Osteocyte (in vitro differentiated cells): Measurements from ENCODE around the gene EPS15. TPM values are rescaled to one million over a fixed set of nuclear protein-coding genes. Genes with fewer than 3 reads are reported as not detected.
A peak's percentile ranks its signal among the peaks of the same experiment; 100 is the strongest.

Source experiments
- DNase-seq: peaks from one replicate; pipeline ENCODE4 v3.0.0; 2021; ENCODE audit warnings: mixed read lengths; ENCODE audit not compliant: unreplicated experiment; ENCODE audit errors: extremely low spot score
- H3K27ac Mint-ChIP-seq: one replicate; pipeline ENCODE4 v1.8.0; 2021; ENCODE audit warnings: mild to moderate bottlenecking, mixed read lengths; ENCODE audit not compliant: unreplicated experiment
- H3K27me3 Mint-ChIP-seq: one replicate; pipeline ENCODE4 v1.8.0; 2021; ENCODE audit warnings: mixed read lengths; ENCODE audit not compliant: unreplicated experiment
- H3K36me3 Mint-ChIP-seq: one replicate; pipeline ENCODE4 v1.8.0; 2021; ENCODE audit warnings: mixed read lengths; ENCODE audit not compliant: unreplicated experiment
- H3K4me1 Mint-ChIP-seq: one replicate; pipeline ENCODE4 v1.8.0; 2021; ENCODE audit warnings: mixed read lengths; ENCODE audit not compliant: unreplicated experiment
- H3K4me3 Mint-ChIP-seq: one replicate; pipeline ENCODE4 v1.8.0; 2021; ENCODE audit warnings: mild to moderate bottlenecking, moderate library complexity, mixed read lengths; ENCODE audit not compliant: unreplicated experiment
- H3K9me3 Mint-ChIP-seq: one replicate; pipeline ENCODE4 v1.8.0; 2021; ENCODE audit warnings: mixed read lengths; ENCODE audit not compliant: unreplicated experiment
- total RNA-seq: library from RNA; stranded (reverse); gene quantifications from 2 replicates; pipeline ENCODE4 v1.2.1, GENCODE V29; 2021
- TF ChIP-seq, protein P1 (sequence below): fragments of 200-600 bp; sonication (generic); IDR thresholded peaks from 2 replicates; pipeline ENCODE4 v1.5.0; 2021; ENCODE audit warnings: antibody characterized with exemption, mild to moderate bottlenecking, moderate library complexity

EPS15 gene
- total RNA-seq, 1 donor from 2014 or later, result 62.4 TPM

DNA sequence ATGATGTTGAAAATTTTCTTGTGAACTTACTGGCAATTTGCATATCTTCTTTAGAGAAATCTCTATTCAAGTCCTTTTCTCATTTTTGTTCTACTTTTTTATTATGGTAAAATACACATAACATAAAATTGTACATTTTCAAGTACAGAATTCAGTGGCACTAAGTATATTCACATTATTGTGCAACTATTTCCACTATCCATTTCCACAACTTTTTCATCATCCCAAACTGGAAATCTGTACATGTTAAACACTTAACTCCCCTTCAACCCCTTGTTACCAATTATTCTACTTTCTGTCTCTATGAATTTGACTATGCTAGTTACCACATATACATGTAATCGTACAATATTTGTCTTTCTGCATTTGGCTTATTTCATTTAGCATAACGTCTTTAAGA lies 19.4 kb downstream of the EPS15 start:
- peaks cover 6% of the 10 kb centered on the region for H3K4me1 Mint-ChIP-seq
- H3K27ac Mint-ChIP-seq, result no peak overlapping the region
- H3K9me3 Mint-ChIP-seq, result no peaks in the 10 kb centered on the region
- TF ChIP-seq, protein P1, sequence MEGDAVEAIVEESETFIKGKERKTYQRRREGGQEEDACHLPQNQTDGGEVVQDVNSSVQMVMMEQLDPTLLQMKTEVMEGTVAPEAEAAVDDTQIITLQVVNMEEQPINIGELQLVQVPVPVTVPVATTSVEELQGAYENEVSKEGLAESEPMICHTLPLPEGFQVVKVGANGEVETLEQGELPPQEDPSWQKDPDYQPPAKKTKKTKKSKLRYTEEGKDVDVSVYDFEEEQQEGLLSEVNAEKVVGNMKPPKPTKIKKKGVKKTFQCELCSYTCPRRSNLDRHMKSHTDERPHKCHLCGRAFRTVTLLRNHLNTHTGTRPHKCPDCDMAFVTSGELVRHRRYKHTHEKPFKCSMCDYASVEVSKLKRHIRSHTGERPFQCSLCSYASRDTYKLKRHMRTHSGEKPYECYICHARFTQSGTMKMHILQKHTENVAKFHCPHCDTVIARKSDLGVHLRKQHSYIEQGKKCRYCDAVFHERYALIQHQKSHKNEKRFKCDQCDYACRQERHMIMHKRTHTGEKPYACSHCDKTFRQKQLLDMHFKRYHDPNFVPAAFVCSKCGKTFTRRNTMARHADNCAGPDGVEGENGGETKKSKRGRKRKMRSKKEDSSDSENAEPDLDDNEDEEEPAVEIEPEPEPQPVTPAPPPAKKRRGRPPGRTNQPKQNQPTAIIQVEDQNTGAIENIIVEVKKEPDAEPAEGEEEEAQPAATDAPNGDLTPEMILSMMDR, result no peak
- peaks cover 26% of the 10 kb centered on the region for H3K36me3 Mint-ChIP-seq
- H3K27me3 Mint-ChIP-seq, result no peaks in the 10 kb centered on the region
- H3K4me3 Mint-ChIP-seq, result no peak overlapping the region
- no peak for DNase-seq

DNA sequence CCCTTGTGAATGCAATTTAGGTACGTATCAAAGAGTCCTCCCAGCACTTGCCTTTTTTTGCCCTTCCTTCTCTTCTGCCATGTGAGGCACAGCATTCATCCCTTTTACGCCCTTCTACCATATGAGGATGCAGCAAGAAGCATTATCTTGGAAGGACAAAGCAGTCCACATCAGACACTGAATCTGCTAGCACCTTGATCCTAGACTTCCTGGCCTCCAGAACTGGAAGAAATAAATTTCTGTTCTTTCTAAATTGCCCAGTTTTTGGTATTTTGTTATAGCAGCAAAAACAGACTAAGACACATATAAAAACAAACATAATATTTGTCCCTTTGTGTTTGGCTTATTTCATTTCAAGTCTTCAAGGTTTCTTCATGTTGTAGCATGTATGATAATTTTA lies 20.1 kb downstream of the EPS15 start:
- Mint-ChIP-seq H3K36me3 (peaks cover 26% of the 10 kb centered on the region), H3K4me3 (no peak overlapping the region), H3K27ac (no peak overlapping the region), H3K9me3 (no peaks in the 10 kb centered on the region), H3K4me1 (peaks cover 9% of the 10 kb centered on the region), H3K27me3 (no peaks in the 10 kb centered on the region)
- TF ChIP-seq, protein P1, result no peak
- no peak for DNase-seq

DNA sequence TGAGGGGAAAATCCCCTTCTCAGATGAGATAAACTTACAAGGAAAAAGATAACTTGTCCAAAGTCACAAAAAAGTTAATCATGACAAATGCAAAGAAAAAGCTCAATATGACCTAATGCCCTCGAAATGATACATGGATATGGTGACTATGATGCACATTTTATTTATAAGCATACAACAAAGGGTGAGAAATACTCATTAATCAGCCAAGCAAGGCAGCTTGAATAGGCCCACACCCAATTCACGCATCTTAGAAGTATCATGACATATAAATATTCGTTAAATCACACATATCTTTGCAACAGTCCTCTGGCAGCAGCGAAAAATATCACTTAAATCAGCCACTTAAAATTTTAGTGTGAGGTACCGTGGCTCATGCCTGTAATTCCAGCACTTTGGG lies 21.7 kb downstream of the EPS15 start:
- no peaks in the 10 kb centered on the region for H3K9me3 Mint-ChIP-seq
- no peak overlapping the region for H3K4me3 Mint-ChIP-seq
- no peak for DNase-seq
- H3K27ac Mint-ChIP-seq, result no peak overlapping the region
- H3K27me3 Mint-ChIP-seq, result no peaks in the 10 kb centered on the region
- TF ChIP-seq, protein P1, result no peak
- H3K4me1 Mint-ChIP-seq, result peaks cover 11% of the 10 kb centered on the region
- peaks cover 17% of the 10 kb centered on the region for H3K36me3 Mint-ChIP-seq

DNA sequence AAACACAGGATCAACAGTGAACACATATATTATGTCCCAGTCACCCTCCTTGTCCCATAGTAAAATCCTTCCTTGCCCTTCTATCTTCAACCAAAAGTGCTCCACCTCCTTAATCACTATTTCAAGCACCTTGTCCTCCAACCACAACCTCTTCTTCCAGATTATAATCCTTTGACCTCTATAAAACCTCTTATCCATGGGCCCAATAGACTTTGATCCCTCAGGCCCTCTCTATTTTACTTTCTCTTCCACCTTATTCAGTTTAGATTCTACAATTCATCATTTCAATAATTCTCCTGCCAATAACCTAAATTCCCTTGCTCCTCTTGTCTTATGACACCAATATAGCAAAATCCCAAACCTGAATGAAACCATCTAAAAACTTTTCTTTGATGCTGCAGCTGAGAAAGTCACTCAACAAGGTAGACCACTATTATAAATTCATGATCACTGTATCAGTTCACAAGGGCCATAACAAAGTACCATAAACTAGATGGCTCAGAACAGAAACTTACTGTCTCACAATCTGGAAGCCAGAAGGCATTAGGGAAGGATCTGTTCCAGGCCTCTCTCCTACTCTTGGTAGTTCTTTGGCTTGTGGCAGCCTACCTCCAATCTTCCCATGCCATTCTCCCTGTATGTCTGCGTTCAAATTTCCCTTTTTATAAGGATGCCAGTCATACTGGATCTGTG lies 24.8 kb downstream of the EPS15 start:
- DNase-seq, result no peak
- H3K4me1 Mint-ChIP-seq, result peaks cover 15% of the 10 kb centered on the region
- H3K4me3 Mint-ChIP-seq, result no peak overlapping the region
- TF ChIP-seq, protein P1, result no peak
- H3K36me3 Mint-ChIP-seq, result peaks cover 9% of the 10 kb centered on the region
- H3K27ac Mint-ChIP-seq, result no peak overlapping the region
- no peaks in the 10 kb centered on the region for H3K9me3 Mint-ChIP-seq
- H3K27me3 Mint-ChIP-seq, result no peaks in the 10 kb centered on the region

DNA sequence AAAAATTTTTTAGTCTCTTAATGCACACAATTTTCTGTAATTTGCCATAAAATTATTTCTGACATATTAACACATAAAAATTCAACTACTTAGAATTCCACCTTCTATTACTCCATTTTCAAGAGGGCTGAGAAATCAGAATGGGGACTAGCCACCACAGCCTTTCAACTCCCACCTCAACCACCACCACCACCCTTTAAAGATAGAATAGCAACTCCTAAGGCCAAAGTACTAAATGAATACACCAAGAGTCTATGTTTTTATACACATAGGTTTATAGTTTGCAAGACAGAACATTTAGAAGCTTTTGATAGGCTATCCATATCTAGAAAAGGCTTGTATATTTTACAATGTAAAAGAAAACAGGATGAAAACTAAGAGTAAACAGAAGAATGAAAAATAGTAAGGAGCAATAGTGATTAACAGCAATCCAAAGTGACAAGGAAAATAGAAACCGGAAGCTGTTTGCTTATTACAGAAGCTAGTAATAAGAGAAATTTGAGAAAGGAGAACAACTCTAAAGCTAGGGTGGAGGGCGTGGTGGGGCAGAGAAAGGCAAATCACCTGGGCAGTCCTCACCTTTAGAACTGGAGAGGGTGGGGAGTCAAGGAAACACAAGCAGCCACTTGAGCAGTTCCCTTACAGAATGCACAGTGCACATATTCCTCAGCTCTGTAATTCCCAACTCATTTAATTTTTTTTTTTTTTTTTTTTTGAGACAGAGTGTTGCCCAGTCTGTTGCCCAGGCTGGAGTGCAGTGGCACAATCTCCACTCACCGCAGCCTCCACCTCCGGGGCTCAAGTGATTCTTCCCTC lies 27.7 kb downstream of the EPS15 start:
- Mint-ChIP-seq H3K27ac (peak overlapping the region; percentile 0), H3K4me1 (peaks cover 17% of the 10 kb centered on the region), H3K9me3 (no peaks in the 10 kb centered on the region), H3K4me3 (no peak overlapping the region), H3K27me3 (no peaks in the 10 kb centered on the region), H3K36me3 (no peaks in the 10 kb centered on the region)
- TF ChIP-seq, protein P1, result no peak
- DNase-seq, result no peak
